HG03432 (cell line): ENCODE data around the gene BCR.

Experiments
- ATAC-seq: cut with Tn5 transposase; IDR thresholded peaks from one replicate; pipeline ENCODE4 v1.9.1; 2021; ENCODE audit warnings: mild to moderate bottlenecking, moderate library complexity; ENCODE audit not compliant: unreplicated experiment

The BCR gene

GRCh38 chr22:23215294-23216241 is 35.3 kb downstream of the BCR start:
- no peak for ATAC-seq

- ATAC-seq: no peak
These were observed 36.3 kb downstream of the BCR start for GRCh38 chr22:23216461-23217170.

- ATAC-seq: no peak
These were observed 37.1 kb downstream of the BCR start for GRCh38 chr22:23217171-23218052.

GRCh38 chr22:23218053-23218866 is 38.0 kb downstream of the BCR start:
- no peak for ATAC-seq

- ATAC-seq: no peak
These were observed 38.5 kb downstream of the BCR start for GRCh38 chr22:23218867-23219251.

- no peak for ATAC-seq
These were observed 39.0 kb downstream of the BCR start for GRCh38 chr22:23219317-23219716.

- ATAC-seq: peak; percentile 76
These were observed 39.6 kb downstream of the BCR start for GRCh38 chr22:23219822-23220484.

GRCh38 chr22:23220485-23221350 is 40.4 kb downstream of the BCR start:
- no peak for ATAC-seq

- no peak for ATAC-seq
These were observed 41.1 kb downstream of the BCR start for GRCh38 chr22:23221351-23221804.

GRCh38 chr22:23222033-23222792 is 41.9 kb downstream of the BCR start:
- no peak for ATAC-seq

GRCh38 chr22:23222793-23223568 is 42.7 kb downstream of the BCR start:
- ATAC-seq: no peak

GRCh38 chr22:23223569-23224317 is 43.4 kb downstream of the BCR start:
- no peak for ATAC-seq

GRCh38 chr22:23224846-23225245 is 44.5 kb downstream of the BCR start:
- no peak for ATAC-seq

- ATAC-seq: no peak
These were observed 45.0 kb downstream of the BCR start for GRCh38 chr22:23225337-23225723.

GRCh38 chr22:23225724-23226496 is 45.6 kb downstream of the BCR start:
- ATAC-seq: no peak

GRCh38 chr22:23226497-23226850 is 46.2 kb downstream of the BCR start:
- no peak for ATAC-seq
